ENCODE measurements around the gene TMC7.

TMC7 gene

DNA sequence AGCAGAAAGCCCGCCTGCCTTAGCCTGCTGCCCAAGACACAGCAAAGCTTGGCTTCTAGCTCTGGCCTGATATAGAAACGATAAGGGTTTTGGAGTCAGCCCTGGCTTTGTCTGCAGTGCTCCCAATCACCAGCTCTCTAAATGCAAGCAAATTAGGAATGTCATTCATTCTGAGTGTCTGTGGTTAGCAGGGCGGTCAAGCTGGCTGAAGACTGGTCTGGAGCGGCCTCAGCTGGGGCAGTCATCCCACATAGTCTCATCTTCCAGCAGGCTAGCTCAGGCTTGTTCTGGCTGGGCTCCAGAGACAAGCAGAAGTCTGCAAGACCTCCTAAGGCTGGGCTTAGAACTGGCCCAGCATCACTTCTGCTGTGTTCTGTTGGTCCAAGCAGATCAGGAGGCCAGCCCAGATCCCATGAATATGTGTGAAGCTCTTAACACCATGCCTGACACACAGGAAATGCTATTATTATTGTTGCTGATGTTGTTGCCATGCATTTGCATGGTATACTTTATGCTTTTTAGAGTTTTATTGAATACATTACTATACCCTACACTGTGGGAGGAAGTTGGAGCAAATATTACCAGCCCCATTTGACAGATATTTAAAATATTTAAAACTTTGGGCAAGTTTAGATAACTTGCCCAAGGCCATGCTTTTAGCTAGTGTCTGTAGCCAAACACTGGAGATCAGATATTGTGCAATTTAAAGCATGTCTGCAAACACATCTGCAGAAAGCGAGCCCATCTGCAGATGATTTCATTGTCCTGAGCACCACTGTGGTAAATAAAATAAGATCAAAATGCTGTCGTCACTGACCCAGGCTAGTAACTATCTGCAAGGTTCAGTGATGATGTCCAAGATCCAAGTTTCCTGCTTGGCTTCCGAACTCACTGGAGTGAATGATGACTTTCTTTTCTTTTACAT lies 24.8 kb downstream of the TMC7 start:
- peak; percentile 12 for DNase-seq (ENCODE audit: low read depth, low spot score)
- ChIA-PET POLR2A (no interaction called here), CTCF (interaction anchor here (1.2 to 2.0 kb wide), 2 partner anchors 10 to 26 kb away, joined by 3 to 5 read pairs; partner anchors contain the start of gene TMC7)
- TF ChIP-seq, protein P1, sequence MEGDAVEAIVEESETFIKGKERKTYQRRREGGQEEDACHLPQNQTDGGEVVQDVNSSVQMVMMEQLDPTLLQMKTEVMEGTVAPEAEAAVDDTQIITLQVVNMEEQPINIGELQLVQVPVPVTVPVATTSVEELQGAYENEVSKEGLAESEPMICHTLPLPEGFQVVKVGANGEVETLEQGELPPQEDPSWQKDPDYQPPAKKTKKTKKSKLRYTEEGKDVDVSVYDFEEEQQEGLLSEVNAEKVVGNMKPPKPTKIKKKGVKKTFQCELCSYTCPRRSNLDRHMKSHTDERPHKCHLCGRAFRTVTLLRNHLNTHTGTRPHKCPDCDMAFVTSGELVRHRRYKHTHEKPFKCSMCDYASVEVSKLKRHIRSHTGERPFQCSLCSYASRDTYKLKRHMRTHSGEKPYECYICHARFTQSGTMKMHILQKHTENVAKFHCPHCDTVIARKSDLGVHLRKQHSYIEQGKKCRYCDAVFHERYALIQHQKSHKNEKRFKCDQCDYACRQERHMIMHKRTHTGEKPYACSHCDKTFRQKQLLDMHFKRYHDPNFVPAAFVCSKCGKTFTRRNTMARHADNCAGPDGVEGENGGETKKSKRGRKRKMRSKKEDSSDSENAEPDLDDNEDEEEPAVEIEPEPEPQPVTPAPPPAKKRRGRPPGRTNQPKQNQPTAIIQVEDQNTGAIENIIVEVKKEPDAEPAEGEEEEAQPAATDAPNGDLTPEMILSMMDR (IDR thresholded peaks at IDR 0.05; ENCODE audit: insufficient read depth, low read length, missing control alignments) = no peak
- H3K4me3 ChIP-seq (ENCODE audit: low read depth, low read length) = no peak overlapping the region

GRCh38 chr16:19011169-19011731 lies 27.5 kb downstream of the TMC7 start:
- TF ChIP-seq, protein P1 (IDR thresholded peaks at IDR 0.05; ENCODE audit: insufficient read depth, low read length, missing control alignments) = no peak
- no peak for DNase-seq (ENCODE audit: low read depth, low spot score)
- ChIA-PET CTCF (interaction anchor here (1.6 kb wide), 1 partner anchor 28 kb away, joined by 6 read pairs; the partner anchor contains the start of gene TMC7), POLR2A (no interaction called here)
- H3K4me3 ChIP-seq (ENCODE audit: low read depth, low read length) = no peak overlapping the region

DNA sequence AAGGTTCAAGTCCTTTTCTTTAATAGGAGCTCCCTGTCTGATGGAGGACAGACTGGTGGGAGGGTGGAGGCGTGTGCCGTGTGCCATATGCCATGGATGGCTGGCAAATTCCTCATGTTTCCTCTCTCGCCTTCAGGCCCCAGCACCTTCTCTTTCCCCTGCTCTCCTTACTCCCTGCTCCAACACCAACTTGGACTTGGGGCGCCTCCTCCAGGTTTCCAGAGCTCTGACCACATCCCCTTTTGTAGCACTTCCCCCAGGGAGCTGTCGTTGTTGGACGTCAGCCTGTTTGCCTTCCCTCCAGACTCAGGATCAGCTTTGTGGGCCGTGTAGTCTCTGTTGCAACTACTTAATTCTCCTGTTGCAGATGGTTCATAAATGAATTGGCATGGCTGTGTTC lies 30.7 kb downstream of the TMC7 start:
- CTCF ChIA-PET = no interaction called here
- TF ChIP-seq, protein P1 (IDR thresholded peaks at IDR 0.05; ENCODE audit: insufficient read depth, low read length, missing control alignments) = no peak
- no peak overlapping the region for H3K4me3 ChIP-seq (ENCODE audit: low read depth, low read length)
- no peak for DNase-seq (ENCODE audit: low read depth, low spot score)
- POLR2A ChIA-PET = no interaction called here

GRCh38 chr16:19017179-19017578 lies 33.4 kb downstream of the TMC7 start:
- TF ChIP-seq, protein P1 (IDR thresholded peaks at IDR 0.05; ENCODE audit: insufficient read depth, low read length, missing control alignments) = no peak
- POLR2A ChIA-PET = no interaction called here
- CTCF ChIA-PET = no interaction called here
- DNase-seq (ENCODE audit: low read depth, low spot score) = no peak
- no peak overlapping the region for H3K4me3 ChIP-seq (ENCODE audit: low read depth, low read length)

DNA sequence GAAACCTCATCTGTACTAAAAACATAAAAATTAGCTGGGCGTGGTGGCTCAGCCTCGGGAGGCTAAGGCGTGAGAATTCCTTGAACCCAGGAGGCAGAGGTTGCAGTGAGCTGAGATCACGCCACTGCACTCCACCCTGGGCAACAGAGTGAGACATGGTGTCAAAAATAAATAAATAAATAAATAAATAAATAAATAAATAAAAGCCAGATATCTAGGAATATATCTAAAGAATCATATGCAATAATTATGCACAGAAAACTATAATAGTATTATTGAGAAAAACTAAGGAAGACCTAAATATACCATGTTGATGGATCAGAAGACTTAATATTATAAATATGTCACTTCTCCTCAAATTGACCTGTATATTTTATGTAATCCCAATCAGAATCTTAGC lies 37.0 kb downstream of the TMC7 start:
- POLR2A ChIA-PET = no interaction called here
- CTCF ChIA-PET = no interaction called here
- DNase-seq (ENCODE audit: low read depth, low spot score) = no peak

DNA sequence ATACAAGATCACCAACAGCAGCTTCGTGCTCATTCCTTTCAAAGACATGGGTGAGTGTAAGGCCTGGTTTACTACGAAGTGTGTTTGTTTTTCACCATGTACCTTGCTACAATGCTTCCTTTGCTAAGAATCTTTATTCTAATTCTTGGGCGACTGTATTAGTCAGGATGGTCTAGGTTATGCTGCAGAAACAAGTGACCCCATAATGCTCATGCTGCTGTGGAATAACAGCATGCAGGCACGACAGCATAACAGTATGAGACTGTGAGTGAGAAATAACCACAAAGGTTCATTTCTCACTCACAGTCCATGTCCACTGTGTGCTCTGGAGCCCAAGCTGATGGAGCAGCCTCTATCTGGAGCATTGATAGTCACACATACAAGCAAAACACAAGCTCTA lies 38.0 kb downstream of the TMC7 start:
- no peak overlapping the region for H3K4me3 ChIP-seq (ENCODE audit: low read depth, low read length)
- POLR2A ChIA-PET = no interaction called here
- CTCF ChIA-PET = no interaction called here
- TF ChIP-seq, protein P1 (IDR thresholded peaks at IDR 0.05; ENCODE audit: insufficient read depth, low read length, missing control alignments) = no peak
- DNase-seq (ENCODE audit: low read depth, low spot score) = no peak

More for the DNA sequence above, 37.0 kb downstream of the TMC7 start:
- no peak overlapping the region for H3K4me3 ChIP-seq (ENCODE audit: low read depth, low read length)
- TF ChIP-seq, protein P1 (IDR thresholded peaks at IDR 0.05; ENCODE audit: insufficient read depth, low read length, missing control alignments) = no peak

Measured in AG04449 (cell line).